LNCAP (cell line): Measurements from ENCODE around the gene TM4SF4.

Experiments used
- CTCF ChIP-seq: fragments of 450-650 bp; IDR thresholded peaks from 2 replicates; pipeline ENCODE4 v1.5.1; 2017; ENCODE audit warnings: mild to moderate bottlenecking

Gene TM4SF4

GRCh38 chr3:149437286-149437685, 37.2 kb upstream of the TM4SF4 start:
- no peak for TF ChIP-seq CTCF

- no peak for TF ChIP-seq CTCF
Observed at GRCh38 chr3:149437710-149438109, 36.8 kb upstream of the TM4SF4 start.

GRCh38 chr3:149438981-149439380, 35.5 kb upstream of the TM4SF4 start:
- no peak for TF ChIP-seq CTCF

- no peak for TF ChIP-seq CTCF
Observed at GRCh38 chr3:149441642-149442041, 32.9 kb upstream of the TM4SF4 start.

- no peak for TF ChIP-seq CTCF
Observed at GRCh38 chr3:149442043-149442442, 32.5 kb upstream of the TM4SF4 start.

GRCh38 chr3:149442851-149443544, 31.5 kb upstream of the TM4SF4 start:
- no peak for TF ChIP-seq CTCF

GRCh38 chr3:149443545-149443912, 31.0 kb upstream of the TM4SF4 start:
- no peak for TF ChIP-seq CTCF

- no peak for TF ChIP-seq CTCF
Observed at GRCh38 chr3:149448331-149448831, 26.1 kb upstream of the TM4SF4 start.
